Astrocyte (in vitro differentiated cells and primary cell): Measurements from ENCODE around the gene QSER1.

Experiments
- CTCF ChIP-seq: IDR thresholded peaks from 2 replicates; pipeline ENCODE4 v1.5.1; 2011; ENCODE audit warnings: low read depth, mild to moderate bottlenecking, inconsistent platforms, low read length, moderate library complexity; ENCODE audit not compliant: insufficient read depth
- EZH2 ChIP-seq: IDR thresholded peaks from 2 replicates; pipeline ENCODE4 v1.6.1; 2012; ENCODE audit warnings: mild to moderate bottlenecking, low read length, inconsistent platforms; ENCODE audit not compliant: insufficient read depth

GRCh38 chr11:32991427-32991826, 98.8 kb downstream of the QSER1 start:
- TF ChIP-seq EZH2 = no peak
- no peak for TF ChIP-seq CTCF
